Astrocyte (in vitro differentiated cells and primary cell): ENCODE results near the gene SLC9A3. TPM values are rescaled to one million over a fixed set of nuclear protein-coding genes. Genes with fewer than 3 reads are reported as not detected.

Experiments used
- DNase-seq: peaks from one replicate; pipeline ENCODE4 v3.0.0-alpha.2; 2010; ENCODE audit warnings: low read depth
- FAIRE-seq: peaks from 2 replicates; lab custom pipeline; 2011; peaks lifted over from hg19 to GRCh38; lab: Jason Lieb, UNC
- H2AFZ ChIP-seq: 2 replicates; pipeline ENCODE4 v1.6.0; 2012; ENCODE audit warnings: low read depth, low read length, inconsistent platforms
- H3K27ac ChIP-seq: 2 replicates; pipeline ENCODE4 v1.5.1; 2011; ENCODE audit warnings: low read depth, low read length, inconsistent platforms
- H3K27me3 ChIP-seq: 2 replicates; pipeline ENCODE4 v1.6.0; 2011; ENCODE audit warnings: low read length, inconsistent platforms; ENCODE audit not compliant: insufficient read depth
- H3K36me3 ChIP-seq: 2 replicates; pipeline ENCODE4 v1.5.1; 2011; ENCODE audit warnings: low read length, inconsistent platforms; ENCODE audit not compliant: insufficient read depth
- H3K4me1 ChIP-seq: 2 replicates; pipeline ENCODE4 v1.5.1; 2011; ENCODE audit warnings: low read length, inconsistent platforms; ENCODE audit not compliant: insufficient read depth
- H3K4me2 ChIP-seq: 2 replicates; pipeline ENCODE4 v1.6.0; 2012; ENCODE audit warnings: low read length, inconsistent platforms
- H3K4me3 ChIP-seq: 2 replicates; pipeline ENCODE4 v1.5.1; 2011; ENCODE audit warnings: low read depth, mild to moderate bottlenecking, low read length, inconsistent platforms; ENCODE audit not compliant: insufficient read depth
- H3K79me2 ChIP-seq: 2 replicates; pipeline ENCODE4 v1.6.0; 2012; ENCODE audit warnings: mild to moderate bottlenecking, low read length, inconsistent platforms; ENCODE audit not compliant: insufficient read depth
- H3K9ac ChIP-seq: 2 replicates; pipeline ENCODE4 v1.6.0; 2012; ENCODE audit warnings: mild to moderate bottlenecking, low read length, inconsistent platforms
- H3K9me3 ChIP-seq: 2 replicates; pipeline ENCODE4 v1.5.1; 2012; ENCODE audit warnings: low read depth, mild to moderate bottlenecking, low read length, inconsistent platforms; ENCODE audit not compliant: insufficient read depth
- H4K20me1 ChIP-seq: 2 replicates; pipeline ENCODE4 v1.6.0; 2012; ENCODE audit warnings: low read length, inconsistent platforms; ENCODE audit not compliant: insufficient read depth
- H3K27ac Mint-ChIP-seq: one replicate; pipeline ENCODE4 v1.8.0; 2021; ENCODE audit warnings: mild to moderate bottlenecking, mixed read lengths; ENCODE audit not compliant: unreplicated experiment
- H3K27me3 Mint-ChIP-seq: one replicate; pipeline ENCODE4 v1.8.0; 2021; ENCODE audit warnings: low read depth, mixed read lengths; ENCODE audit not compliant: unreplicated experiment
- H3K36me3 Mint-ChIP-seq: one replicate; pipeline ENCODE4 v1.8.0; 2021; ENCODE audit warnings: low read depth, mixed read lengths; ENCODE audit not compliant: unreplicated experiment
- H3K4me1 Mint-ChIP-seq: one replicate; pipeline ENCODE4 v1.8.0; 2021; ENCODE audit warnings: low read depth, mixed read lengths; ENCODE audit not compliant: unreplicated experiment
- H3K4me3 Mint-ChIP-seq: one replicate; pipeline ENCODE4 v1.8.0; 2021; ENCODE audit warnings: mild to moderate bottlenecking, moderate library complexity, mixed read lengths; ENCODE audit not compliant: unreplicated experiment
- H3K9me3 Mint-ChIP-seq: one replicate; pipeline ENCODE4 v1.8.0; 2021; ENCODE audit warnings: mild to moderate bottlenecking, mixed read lengths; ENCODE audit not compliant: unreplicated experiment
- CTCF ChIP-seq: IDR thresholded peaks from 2 replicates; pipeline ENCODE4 v1.5.1; 2011; ENCODE audit warnings: low read depth, mild to moderate bottlenecking, inconsistent platforms, low read length, moderate library complexity; ENCODE audit not compliant: insufficient read depth
- EZH2 ChIP-seq: IDR thresholded peaks from 2 replicates; pipeline ENCODE4 v1.6.1; 2012; ENCODE audit warnings: mild to moderate bottlenecking, low read length, inconsistent platforms; ENCODE audit not compliant: insufficient read depth
- total RNA-seq: library from RNA; stranded (reverse); gene quantifications from 2 replicates; pipeline ENCODE4 v1.2.1, GENCODE V29; 2021

SLC9A3 gene
- total RNA-seq, 1 donor from 2014 or later, result 1.0 TPM

GRCh38 chr5:439181-439580, 85.1 kb downstream of the SLC9A3 start:
- Histone ChIP-seq H3K9ac (no peak overlapping the region), H3K4me2 (no peak overlapping the region), H4K20me1 (peaks cover 7% of the 10 kb centered on the region), H3K27me3 (no peaks in the 10 kb centered on the region), H3K9me3 (no peaks in the 10 kb centered on the region), H3K27ac (no peak overlapping the region), H3K4me1 (peaks cover 16% of the 10 kb centered on the region), H3K4me3 (no peak overlapping the region), H3K79me2 (peaks cover 24% of the 10 kb centered on the region), H3K36me3 (no peaks in the 10 kb centered on the region), H2AFZ (no peak overlapping the region)
- H3K9me3 Mint-ChIP-seq, result no peaks in the 10 kb centered on the region
- TF ChIP-seq CTCF (no peak), EZH2 (no peak)
- DNase-seq (no peak), FAIRE-seq (no peak)
- H3K27me3 Mint-ChIP-seq, result peaks cover 5% of the 10 kb centered on the region
- no peaks in the 10 kb centered on the region for H3K36me3 Mint-ChIP-seq
- H3K4me3 Mint-ChIP-seq, result no peak overlapping the region
- H3K4me1 Mint-ChIP-seq, result peaks cover 7% of the 10 kb centered on the region
- H3K27ac Mint-ChIP-seq, result no peak overlapping the region

DNA sequence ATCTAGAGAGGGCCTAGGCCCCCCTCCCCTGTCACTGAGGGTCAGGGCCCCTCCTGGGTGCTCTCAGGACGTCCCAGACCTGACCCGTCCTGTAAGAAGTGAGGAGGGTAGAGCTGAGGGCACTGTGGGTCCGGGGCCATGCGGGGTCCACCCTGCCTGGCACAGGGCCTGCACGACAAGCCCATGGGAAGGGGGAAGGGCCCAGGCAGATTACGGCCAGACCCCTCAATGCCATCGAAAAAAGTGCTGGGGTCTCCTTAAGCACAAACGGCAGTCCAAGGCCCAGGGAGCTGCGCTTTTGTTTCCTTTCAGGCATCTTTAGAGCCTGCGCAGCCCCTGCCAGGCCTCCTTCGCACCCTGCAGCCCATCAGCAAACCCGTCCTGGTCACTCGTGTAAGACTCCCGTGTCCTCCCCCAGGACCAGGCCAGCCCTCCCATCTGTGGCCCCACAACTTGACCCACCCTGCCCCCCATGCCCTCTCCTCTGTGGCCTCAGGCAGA, 85.7 kb downstream of the SLC9A3 start:
- Mint-ChIP-seq H3K4me1 (peaks cover 6% of the 10 kb centered on the region), H3K27ac (no peak overlapping the region), H3K36me3 (no peaks in the 10 kb centered on the region), H3K27me3 (peaks cover 5% of the 10 kb centered on the region), H3K4me3 (no peak overlapping the region), H3K9me3 (no peaks in the 10 kb centered on the region)
- Histone ChIP-seq H3K36me3 (no peaks in the 10 kb centered on the region), H2AFZ (no peak overlapping the region), H4K20me1 (peaks cover 1% of the 10 kb centered on the region), H3K79me2 (peaks cover 17% of the 10 kb centered on the region), H3K27ac (no peak overlapping the region), H3K27me3 (no peaks in the 10 kb centered on the region), H3K4me2 (no peak overlapping the region), H3K4me3 (no peak overlapping the region), H3K9ac (no peak overlapping the region), H3K4me1 (peaks cover 9% of the 10 kb centered on the region), H3K9me3 (no peaks in the 10 kb centered on the region)
- FAIRE-seq (no peak), DNase-seq (no peak)
- TF ChIP-seq EZH2, result no peak
- no peak for TF ChIP-seq CTCF

- Histone ChIP-seq H3K27ac (no peak overlapping the region), H3K9me3 (no peaks in the 10 kb centered on the region), H3K4me1 (peaks cover 5% of the 10 kb centered on the region), H2AFZ (no peak overlapping the region), H3K27me3 (no peaks in the 10 kb centered on the region), H3K9ac (no peak overlapping the region), H4K20me1 (no peaks in the 10 kb centered on the region), H3K36me3 (no peaks in the 10 kb centered on the region), H3K4me3 (no peak overlapping the region), H3K4me2 (no peak overlapping the region), H3K79me2 (peaks cover 7% of the 10 kb centered on the region)
- FAIRE-seq, result no peak
- Mint-ChIP-seq H3K9me3 (no peaks in the 10 kb centered on the region), H3K4me3 (no peak overlapping the region), H3K27me3 (peaks cover 5% of the 10 kb centered on the region), H3K4me1 (peaks cover 6% of the 10 kb centered on the region), H3K36me3 (no peaks in the 10 kb centered on the region), H3K27ac (no peak overlapping the region)
- DNase-seq, result no peak
- TF ChIP-seq EZH2 (no peak), CTCF (no peak)
Measured at GRCh38 chr5:437281-437771, 86.9 kb downstream of the SLC9A3 start.
